BJ (cell line): Measurements from ENCODE around the gene PPP2R5E. TPM values are rescaled to one million over a fixed set of nuclear protein-coding genes. Genes with fewer than 3 reads are reported as not detected.

ENCODE experiments used
- CTCF ChIA-PET: fragments of 350-600 bp; formaldehyde crosslinking; extraction: SDS; loops from one replicate; lab custom pipeline; 2021; ENCODE audit warnings: antibody characterized with exemption, inconsistent platforms; lab: Yijun Ruan, JAX
- POLR2A ChIA-PET: fragments of 300-600 bp; sonication (Branson Sonifier 250); formaldehyde crosslinking; extraction: SDS; loops from one replicate; lab custom pipeline; 2021; ENCODE audit warnings: antibody characterized with exemption; lab: Charles Lee
- DNase-seq: peaks from one replicate; pipeline ENCODE4 v3.0.0-alpha.2; 2011; ENCODE audit warnings: low read depth
- H3K27me3 ChIP-seq: 2 replicates; pipeline ENCODE4 v1.6.0; 2011; ENCODE audit warnings: low read length; ENCODE audit not compliant: control insufficient read depth, insufficient read depth
- H3K36me3 ChIP-seq: 2 replicates; pipeline ENCODE4 v1.5.1; 2011; ENCODE audit warnings: low read length; ENCODE audit not compliant: control insufficient read depth, insufficient read depth
- H3K4me3 ChIP-seq: 2 replicates; pipeline ENCODE4 v1.5.1; 2011; ENCODE audit warnings: low read depth, mild to moderate bottlenecking, control low read depth, low read length
- polyA plus RNA-seq: library from polyadenylated mRNA; depleted of rRNA; stranded (reverse); fragments of >200 nt; gene quantifications from 2 replicates; pipeline ENCODE4 v1.2.3, GENCODE V29; 2011
- TF ChIP-seq, protein P1 (sequence below): IDR thresholded peaks from 2 replicates; pipeline ENCODE4 v1.5.1; 2011; ENCODE audit warnings: low read depth, mild to moderate bottlenecking, control low read depth, inconsistent platforms, low read length, moderate library complexity; ENCODE audit not compliant: insufficient read depth

PPP2R5E gene
- polyA plus RNA-seq, 1 experiment, result 4.8 TPM

DNA sequence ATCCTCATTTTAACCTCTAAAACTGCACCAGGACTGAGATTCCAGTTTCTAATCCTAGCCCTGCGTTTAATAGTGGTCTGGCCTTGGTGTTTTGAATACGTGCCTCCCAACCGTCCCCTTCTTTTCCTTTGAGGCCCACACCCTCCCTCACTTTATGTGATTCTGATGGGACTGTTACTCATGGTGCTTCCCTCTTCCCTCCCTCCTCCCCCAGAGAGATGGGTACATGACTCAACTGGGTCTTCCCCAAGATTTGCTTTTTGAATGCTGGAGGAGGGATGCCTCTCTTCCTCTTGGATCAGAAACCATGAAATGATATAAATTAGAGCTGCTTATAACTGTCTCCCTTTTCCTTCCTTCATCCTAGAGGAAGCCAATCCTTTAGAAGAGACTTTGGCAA, 8.2 kb upstream of the PPP2R5E start:
- no peak for DNase-seq
- no peak overlapping the region for H3K4me3 ChIP-seq
- TF ChIP-seq, protein P1, sequence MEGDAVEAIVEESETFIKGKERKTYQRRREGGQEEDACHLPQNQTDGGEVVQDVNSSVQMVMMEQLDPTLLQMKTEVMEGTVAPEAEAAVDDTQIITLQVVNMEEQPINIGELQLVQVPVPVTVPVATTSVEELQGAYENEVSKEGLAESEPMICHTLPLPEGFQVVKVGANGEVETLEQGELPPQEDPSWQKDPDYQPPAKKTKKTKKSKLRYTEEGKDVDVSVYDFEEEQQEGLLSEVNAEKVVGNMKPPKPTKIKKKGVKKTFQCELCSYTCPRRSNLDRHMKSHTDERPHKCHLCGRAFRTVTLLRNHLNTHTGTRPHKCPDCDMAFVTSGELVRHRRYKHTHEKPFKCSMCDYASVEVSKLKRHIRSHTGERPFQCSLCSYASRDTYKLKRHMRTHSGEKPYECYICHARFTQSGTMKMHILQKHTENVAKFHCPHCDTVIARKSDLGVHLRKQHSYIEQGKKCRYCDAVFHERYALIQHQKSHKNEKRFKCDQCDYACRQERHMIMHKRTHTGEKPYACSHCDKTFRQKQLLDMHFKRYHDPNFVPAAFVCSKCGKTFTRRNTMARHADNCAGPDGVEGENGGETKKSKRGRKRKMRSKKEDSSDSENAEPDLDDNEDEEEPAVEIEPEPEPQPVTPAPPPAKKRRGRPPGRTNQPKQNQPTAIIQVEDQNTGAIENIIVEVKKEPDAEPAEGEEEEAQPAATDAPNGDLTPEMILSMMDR, result no peak
- H3K27me3 ChIP-seq, result no peaks in the 10 kb centered on the region
- POLR2A ChIA-PET, result no interaction called here
- H3K36me3 ChIP-seq, result no peaks in the 10 kb centered on the region
- CTCF ChIA-PET, result no interaction called here

GRCh38 chr14:63547798-63548335, 4.7 kb upstream of the PPP2R5E start:
- TF ChIP-seq, protein P1, result no peak
- POLR2A ChIA-PET, result no interaction called here
- DNase-seq, result no peak
- Histone ChIP-seq H3K4me3 (no peak overlapping the region), H3K36me3 (no peaks in the 10 kb centered on the region), H3K27me3 (no peaks in the 10 kb centered on the region)
- CTCF ChIA-PET, result interaction anchor here (1.0 kb wide), 1 partner anchor 159 kb away, joined by 5 read pairs; no protein-coding TSS in a partner anchor

DNA sequence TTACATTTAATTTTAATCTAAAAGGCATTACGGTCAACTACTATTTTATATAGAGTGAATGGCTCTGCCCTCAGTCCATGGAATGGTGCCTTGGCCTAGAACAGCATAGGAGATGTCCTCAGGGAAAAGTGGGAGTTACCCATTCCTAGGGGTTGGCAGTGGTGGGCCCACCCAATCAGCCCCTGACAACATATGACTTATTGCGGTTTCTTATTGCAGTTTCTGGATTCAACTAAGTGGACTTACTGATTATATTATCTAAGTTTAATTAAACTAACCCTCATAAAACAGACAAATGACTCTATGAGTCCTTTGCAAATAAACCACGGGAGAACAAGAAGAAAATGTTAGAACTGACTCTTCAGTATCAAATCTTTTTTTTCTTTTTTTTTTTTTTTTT, 2.3 kb upstream of the PPP2R5E start:
- no peaks in the 10 kb centered on the region for H3K27me3 ChIP-seq
- H3K36me3 ChIP-seq, result no peaks in the 10 kb centered on the region
- ChIA-PET POLR2A (no interaction called here), CTCF (interaction anchor here (1.1 to 2.7 kb wide), 2 partner anchors 156 to 157 kb away, joined by 3 to 30 read pairs; no protein-coding TSS in a partner anchor)
- no peak overlapping the region for H3K4me3 ChIP-seq
- no peak for DNase-seq
- TF ChIP-seq, protein P1, result no peak

- H3K27me3 ChIP-seq, result no peaks in the 10 kb centered on the region
- no peak overlapping the region for H3K4me3 ChIP-seq
- ChIA-PET POLR2A (no interaction called here), CTCF (interaction anchor here (1.0 to 2.7 kb wide), 3 partner anchors 19 to 163 kb away, joined by 3 to 30 read pairs (median 3); no protein-coding TSS in a partner anchor)
- TF ChIP-seq, protein P1, result peak; percentile 64
- DNase-seq, result no peak
- no peaks in the 10 kb centered on the region for H3K36me3 ChIP-seq
Measured at GRCh38 chr14:63544591-63545299, 1.6 kb upstream of the PPP2R5E start.

DNA sequence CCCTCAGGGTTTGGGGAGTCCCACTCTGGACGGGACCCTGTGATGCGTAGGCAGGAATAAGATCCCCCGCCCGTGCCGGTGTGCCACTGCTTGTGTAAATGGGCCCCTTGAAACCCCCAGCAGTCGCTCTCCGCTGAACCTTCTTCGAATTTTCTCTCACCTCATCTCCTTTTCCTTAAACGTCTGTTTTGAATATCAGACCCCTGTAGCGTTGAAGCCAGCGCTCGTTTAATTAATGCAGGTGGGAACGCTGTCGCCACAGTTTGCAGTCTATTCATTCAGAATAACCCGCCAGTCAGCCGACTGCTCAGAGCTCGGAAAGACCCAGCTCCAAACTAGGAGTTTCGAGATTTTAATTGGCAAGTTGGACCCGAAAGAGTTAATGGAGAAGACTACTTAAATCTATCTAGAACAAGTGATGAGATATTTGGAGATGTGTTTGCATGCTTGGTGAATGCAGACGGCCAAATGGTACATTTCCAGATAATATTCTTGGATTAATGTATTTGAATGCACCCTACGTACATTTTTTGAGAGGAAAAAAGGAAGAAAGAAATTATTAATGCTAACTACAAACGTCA, 739 bp upstream of the PPP2R5E start:
- CTCF ChIA-PET, result interaction anchor here (1.0 to 2.7 kb wide), 3 partner anchors 20 to 162 kb away, joined by 3 to 30 read pairs (median 3); no protein-coding TSS in a partner anchor
- no peaks in the 10 kb centered on the region for H3K27me3 ChIP-seq

More for the DNA sequence above, 739 bp upstream of the PPP2R5E start:
- TF ChIP-seq, protein P1, result no peak
- H3K4me3 ChIP-seq, result peak overlapping the region; percentile 76
- POLR2A ChIA-PET, result interaction anchor here (0.6 to 1.4 kb wide), 4 partner anchors 90 to 512 kb away, joined by 3 to 5 read pairs (median 4); partner anchors contain the start of gene WDR89
- no peak for DNase-seq
- H3K36me3 ChIP-seq, result no peaks in the 10 kb centered on the region; the same call in 1 of the 2 replicates
